Stimulated activated CD4-positive, alpha-beta T cell treated with anti-CD3 and anti-CD28 coated beads, Interleukin-2, amount 100 ng/mL, for 48 hours (primary cell): Measurements from ENCODE around the gene TUBA8.
"Not testable (repeated sequence)": the region's sequence is repeated elsewhere in the genome, so short reads cannot be mapped to it uniquely, and the experiment has no call there.

Experiments used
- DNase-seq, 2 donors: peaks; one replicate each; pipeline ENCODE4 v3.0.0-alpha.2; 2020

The TUBA8 gene

DNA sequence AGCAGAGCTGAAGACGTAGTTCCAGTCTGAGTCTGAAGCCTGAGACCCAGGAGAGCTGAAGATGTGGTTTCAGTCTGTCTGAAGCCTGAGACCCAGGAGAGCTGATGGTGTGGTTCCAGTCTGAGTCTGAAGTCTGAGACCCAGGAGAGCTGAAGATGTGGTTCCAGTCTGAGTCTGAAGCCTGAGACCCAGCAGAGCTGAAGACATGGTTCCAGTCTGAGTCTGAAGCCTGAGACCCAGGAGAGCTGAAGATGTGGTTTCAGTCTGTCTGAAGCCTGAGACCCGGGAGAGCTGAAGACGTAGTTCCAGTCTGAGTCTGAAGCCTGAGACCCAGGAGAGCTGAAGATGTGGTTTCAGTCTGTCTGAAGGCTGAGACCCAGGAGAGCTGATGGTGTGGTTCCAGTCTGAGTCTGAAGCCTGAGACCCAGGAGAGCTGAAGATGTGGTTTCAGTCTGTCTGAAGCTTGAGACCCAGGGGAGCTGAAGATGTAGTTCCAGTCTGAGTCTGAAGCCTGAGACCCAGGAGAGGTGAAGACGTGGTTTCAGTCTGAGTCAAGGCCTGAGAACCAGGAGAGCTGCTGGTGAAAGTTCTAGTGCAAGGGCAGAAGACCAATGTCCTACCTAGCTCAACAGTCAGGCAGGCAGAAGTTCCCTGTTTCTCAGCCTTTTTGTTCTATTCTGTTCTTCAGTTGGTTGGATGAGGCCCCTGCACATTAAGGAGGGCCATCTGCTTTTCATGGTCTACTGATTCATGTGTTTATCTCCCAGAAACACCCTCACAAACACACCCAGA is 3.9 kb upstream of the TUBA8 start:
- DNase-seq: peak in 1 of 2 donors; percentile 29

DNA sequence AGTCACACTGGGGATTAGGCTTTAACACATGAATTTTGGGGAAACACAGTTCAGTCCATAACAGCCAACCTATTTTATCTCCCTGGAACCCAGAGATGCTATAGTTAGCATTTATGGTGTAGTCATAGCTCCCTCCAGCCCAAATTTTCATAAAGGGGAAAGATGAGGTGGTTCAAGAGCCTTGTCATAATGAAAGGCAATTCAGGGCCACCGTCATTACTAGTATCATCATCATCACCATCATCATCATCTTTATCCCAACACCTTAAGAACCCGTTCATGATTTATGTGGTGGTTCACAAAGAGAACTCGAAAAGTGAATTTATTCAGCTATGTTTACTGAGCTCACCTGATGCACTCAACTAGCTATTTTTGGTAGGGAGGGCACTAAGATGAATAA is 2.4 kb upstream of the TUBA8 start:
- no peak for DNase-seq

DNA sequence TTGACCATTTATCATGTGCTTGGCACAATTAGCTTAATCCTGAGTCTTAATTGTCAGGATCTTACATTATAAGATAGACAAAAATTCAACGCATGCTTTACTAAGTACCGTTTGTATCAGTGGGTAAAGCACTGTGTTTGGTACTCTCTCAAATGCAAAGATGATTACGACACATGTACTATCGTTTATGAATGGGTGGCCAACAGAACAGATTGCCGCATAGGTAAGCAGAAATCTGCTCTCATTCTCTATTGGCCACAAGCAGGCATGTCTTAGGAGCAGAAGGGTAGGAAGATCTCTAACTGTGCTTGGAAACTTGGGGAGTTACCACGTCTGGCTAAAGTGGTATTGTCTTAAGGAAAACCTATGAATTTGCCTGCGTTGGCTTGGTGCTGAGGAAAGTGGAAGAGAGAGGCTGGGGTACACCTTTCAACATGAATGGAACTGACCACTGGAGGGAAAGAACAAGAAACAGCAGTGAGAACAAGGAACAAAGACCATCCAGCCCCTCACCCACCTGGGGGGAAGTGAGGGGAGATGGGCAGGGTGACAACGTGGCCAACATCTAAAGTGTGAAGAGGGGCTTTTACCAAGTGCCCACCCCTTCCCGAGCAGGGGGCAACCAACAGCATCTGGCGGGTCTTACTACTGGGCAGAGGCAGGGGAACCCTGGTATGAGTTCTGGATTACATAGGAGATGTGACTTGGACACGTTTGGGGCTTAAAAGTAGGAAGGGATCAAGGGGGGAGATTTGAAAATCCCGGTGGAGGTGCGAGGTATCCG is 1.0 kb upstream of the TUBA8 start:
- no peak for DNase-seq

DNA sequence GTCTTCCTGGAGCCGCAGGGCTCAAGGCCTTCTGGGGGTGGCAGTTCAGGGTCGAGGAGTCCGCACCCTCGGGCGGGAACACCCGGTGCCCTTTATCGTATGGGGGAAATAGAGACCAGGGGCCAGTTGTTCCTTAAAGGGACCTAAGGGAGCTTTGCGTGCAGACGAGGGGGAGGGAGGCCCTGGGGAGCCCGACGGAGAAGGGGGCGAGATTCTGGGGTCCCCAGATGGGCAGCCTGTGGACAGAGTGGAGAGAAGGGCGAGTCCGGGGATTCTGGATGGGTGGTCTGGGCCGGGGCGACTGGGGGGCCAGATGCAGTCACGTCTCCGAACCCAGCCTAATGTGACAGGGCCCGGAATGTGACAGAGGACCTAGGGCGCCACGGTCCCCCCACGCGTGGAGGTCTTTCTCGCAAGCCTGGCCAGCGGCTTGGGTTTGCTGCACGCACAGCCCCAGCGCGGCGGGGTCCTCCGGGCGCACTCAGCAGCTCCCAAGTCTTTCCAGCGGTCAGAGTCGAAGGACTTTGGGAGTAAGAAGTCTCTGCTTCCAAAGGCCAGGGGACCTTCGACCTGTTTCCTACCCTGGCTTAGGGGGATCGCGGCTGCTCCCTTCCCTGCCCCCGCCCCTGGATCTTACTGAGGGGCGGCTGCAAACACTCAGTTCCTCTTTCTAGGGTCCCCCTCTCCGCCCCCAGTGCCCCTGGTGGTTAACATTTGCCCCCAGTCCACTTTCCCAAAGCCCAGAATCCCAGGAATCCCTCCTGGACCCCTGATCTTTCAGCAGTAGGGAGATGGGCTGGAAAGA is 547 bp downstream of the TUBA8 start:
- DNase-seq: no peak

DNA sequence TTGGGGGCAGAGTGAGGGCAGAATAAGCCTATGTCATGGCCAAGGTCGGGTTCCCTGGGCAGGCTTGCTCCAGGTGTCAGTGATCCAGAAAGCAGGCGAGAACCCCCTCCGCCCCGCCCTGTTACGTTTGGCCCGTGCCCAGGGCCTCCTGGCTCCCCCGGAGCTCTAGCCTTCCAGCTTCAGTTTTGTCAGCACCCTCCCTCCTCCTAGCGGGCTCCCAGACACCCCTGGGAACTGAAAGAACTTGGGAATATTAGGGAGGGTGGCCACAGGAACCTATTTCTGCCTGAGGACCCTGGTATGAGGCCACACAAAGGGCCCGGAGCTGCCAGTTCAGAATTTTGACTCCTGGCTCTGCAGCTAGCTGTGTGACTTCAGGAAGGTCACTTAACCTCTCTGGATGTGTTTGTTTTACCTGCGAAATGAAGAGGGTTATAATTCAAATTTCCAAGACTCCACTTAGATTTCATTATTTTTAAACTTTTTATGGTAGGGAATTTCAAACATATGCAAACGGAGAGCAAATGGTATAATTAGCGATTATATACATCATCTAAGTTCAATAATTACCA is 1.2 kb downstream of the TUBA8 start:
- DNase-seq: no peak

DNA sequence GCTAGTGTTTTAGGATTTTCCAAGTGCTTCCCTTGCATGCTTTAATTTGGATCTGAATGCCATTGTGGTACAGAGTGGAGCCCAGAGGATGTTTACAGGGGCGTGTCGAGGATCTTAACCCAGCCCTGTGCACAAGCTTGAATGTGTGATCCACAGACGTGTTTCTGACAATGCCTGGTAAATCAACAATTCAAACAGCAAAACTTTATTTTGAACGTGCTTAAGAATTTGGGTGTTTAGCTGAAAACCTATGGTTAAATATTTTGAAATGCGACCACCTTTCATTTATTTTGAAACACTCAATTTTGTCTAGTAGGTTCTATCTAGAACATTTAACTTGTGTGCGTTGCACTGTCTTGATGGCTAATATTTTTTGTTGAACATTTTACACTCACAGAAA is 1.8 kb downstream of the TUBA8 start:
- no peak for DNase-seq

DNA sequence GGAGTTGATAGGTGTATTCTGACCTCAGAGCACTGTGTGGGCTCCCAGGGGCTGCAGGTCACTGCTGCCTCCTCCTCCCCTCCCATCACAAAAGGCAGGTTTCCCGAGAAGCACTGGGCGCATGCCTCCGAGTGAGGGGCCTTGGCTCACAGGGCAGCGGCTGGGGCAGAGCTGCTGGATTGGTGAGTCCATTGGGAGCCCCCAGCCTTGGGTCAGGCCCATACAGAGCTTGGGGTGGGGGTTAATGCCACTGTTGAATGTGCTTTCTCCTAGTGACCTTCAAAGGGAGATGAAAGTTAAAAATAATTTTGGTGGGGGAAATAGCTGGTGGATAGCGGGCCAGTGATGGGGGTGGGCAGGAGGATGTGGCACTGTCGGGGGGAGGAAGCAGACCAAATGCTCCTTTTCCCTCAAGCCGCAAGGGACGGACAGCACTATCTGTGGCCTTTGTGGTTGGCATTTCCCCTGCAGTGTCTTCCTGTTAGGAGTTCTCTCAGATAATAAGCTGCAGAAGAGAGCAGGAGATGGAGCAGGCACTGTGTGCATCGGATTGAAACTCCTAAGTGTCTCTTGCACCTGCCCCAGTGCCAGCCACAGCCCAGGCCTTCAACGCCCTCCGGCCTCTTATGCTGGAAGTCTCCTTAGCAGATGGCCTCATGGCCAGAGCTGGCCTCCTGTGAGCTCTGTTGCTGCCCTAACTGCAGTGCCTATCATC is 3.2 kb downstream of the TUBA8 start:
- DNase-seq: no peak

DNA sequence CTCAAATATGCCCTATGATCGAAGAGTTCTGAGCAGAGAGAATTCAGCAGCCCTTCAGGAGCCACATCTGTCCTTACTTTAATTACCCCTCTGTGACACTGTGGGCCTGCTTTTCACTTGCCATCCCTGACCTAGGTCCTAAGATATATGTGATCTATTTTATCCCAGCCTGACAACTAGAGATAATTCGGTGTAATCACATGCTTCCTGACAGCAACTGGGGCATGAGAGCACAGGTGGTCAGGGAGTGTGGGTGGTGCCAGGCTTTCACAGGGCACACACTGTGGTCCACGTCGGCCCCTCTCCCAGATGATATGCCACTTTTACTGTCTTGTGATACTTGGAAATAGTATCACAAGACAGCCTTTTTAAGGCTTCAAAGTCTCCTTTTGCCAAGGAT is 3.9 kb downstream of the TUBA8 start:
- no peak for DNase-seq

DNA sequence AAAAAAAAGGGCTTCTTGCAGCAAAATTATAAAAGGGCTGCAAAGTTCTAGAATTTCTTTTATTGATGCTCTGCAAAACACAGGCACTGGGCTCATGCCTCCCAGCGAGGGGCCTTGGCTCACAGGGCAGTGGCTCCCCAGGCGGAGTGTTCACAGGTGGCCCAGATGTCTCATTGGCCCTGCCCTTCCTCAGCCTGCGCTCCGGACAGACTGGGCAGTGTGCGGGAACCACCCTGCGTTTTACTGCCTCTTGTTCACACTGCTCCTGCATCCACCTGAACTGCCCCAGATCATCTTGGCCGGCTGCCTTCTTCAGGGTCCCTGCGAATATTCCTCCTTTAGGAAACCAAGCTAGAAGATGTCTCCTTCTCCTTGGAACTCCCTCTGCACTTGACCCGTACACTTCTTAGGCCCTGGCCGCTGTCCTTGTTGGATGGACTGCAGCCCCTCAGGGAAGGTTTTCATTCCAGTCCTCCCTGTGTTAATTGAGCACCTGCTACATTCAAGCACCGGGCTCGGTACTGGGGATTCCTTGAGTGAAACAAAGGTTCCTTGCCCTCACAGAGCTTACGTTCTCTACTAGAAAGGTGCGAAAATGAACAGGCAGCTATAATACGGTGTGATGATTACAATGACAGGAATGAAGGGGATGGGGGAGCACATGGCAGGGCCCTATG is 4.5 kb downstream of the TUBA8 start:
- no peak for DNase-seq

DNA sequence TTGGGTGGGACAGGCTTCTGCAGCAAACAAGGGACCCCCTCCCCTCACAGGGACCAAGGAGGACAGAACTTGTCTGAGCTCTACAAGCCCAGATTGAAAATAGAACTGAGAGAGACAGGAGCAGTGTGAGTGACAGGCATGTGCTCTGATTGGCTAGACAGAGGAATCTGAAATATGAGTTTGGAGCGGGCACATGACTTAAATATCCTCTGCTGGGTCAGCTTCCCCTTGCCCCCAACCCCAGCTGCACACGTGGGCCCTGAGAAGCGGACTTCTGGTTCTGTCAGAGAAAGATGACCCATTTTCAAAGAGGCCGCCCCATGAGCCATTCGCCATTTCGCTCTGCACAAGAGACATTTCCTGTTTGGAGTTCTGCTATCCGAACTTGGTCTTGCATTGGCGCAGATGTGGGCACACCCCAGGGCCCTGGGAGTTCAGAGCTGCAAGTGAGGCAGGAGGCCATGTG is 5.3 kb downstream of the TUBA8 start:
- no peak for DNase-seq

DNA sequence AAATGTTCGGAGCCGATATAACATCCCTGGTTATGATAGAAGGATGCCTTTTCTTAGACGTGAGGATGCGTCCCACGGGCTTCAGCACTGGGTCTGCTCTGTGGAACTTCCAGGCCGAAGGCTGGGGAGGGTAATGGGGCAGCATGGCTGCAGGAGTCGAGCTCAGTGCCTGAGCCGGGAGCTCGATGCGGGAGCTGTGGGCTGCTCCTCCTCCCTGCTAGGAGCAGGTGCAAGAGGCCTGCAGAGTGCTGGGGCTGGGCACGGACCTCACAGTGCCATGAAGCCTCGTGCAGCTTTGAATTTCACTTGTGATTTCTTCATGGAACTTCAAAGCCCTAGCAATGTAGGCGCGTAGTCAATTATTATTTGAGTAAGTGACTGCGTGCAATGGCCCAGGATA is 6.0 kb downstream of the TUBA8 start:
- DNase-seq: no peak

DNA sequence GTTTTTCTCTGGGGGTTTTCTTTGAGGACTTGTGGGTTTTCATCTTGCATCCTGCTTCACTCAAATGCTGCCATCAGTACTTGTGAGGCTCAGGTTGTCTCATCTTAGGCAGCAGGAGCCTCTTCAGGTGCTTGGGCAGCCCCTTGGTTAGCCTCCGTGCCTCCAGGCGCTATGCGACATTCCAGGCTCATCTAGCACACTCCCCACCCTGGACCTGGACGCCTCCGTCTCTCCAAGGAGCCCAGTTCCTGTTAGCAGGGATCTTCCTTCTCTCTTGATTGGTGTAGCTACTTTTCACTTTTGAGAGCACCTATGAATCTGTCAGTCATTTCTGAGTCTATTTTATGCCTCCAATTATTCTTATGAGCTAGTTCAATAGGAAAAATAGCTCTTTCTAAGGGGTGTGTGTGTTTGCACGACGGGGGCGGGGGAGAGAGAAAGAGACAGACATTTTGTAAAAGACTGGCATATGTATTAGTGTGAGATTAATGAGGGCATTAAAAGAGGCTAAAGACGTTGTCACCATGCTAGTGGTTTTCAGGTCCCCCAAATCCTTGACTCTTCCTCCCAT is 7.8 kb downstream of the TUBA8 start:
- no peak for DNase-seq

DNA sequence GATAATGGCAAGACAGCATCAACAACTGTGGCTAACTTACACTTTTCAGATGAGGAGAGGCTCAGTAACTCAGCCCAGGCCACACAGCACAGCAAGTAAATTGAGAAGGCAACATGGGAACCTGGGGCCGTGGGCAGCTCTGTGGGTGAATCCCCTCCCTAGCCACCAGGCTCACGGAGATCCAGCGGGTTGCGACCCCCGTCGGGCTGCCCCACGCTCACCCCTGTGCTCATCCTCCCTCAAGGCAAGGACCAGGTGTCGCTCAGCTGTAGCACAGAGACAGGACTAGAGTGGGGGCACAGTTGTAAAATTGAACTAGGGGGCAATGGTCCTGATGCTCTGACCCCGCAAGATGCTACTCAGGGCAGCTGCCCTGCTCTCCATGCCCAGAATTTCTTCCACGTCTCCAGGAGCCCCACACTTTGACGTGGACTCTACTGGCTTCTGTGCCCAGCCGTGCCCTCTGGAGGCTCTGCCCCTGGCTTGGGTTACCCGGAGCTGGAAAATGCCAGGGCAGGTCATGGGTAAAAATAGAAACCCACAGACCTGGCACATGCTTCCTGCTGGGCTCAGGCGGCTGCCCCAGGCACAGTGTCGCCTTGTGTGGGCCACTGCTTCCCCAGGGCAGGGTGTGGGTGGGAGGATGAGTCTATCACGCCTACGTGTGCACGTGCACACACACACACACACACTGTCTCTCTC is 9.0 kb downstream of the TUBA8 start:
- no peak for DNase-seq

DNA sequence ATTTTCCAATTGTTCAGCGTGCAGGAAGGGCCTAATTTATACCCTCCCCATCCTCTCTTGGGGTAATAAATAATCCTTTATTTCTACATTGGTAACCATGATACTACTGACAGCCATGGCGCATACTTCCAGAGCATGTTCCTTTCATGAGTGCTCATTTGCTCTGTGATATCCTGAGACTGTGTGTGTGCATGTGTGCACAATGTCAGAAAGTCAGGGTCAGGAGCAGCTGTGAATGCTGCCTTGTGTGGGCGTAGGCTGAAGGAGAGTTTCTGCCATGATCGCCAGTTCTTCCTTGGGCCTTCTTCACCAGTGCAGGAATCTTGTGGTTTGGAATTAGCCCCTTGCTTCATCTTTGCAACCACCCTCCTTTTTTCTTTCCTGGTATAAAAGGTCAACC is 10.2 kb downstream of the TUBA8 start:
- DNase-seq: no peak

DNA sequence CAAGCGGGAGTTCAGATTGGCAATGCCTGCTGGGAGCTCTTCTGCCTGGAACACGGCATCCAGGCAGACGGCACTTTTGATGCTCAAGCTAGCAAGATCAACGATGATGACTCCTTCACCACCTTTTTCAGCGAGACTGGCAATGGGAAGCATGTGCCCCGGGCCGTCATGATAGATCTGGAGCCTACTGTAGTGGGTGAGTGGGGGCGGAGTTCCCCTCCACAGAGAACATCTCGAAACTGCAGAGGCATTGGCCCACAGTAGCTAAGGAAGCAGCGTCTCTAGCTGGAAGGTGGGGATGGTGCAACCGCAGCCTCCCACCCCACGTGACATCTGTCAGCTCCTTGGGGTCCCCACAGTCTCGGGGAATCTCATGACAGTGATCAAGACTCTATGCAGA is 10.9 kb downstream of the TUBA8 start:
- no peak for DNase-seq

DNA sequence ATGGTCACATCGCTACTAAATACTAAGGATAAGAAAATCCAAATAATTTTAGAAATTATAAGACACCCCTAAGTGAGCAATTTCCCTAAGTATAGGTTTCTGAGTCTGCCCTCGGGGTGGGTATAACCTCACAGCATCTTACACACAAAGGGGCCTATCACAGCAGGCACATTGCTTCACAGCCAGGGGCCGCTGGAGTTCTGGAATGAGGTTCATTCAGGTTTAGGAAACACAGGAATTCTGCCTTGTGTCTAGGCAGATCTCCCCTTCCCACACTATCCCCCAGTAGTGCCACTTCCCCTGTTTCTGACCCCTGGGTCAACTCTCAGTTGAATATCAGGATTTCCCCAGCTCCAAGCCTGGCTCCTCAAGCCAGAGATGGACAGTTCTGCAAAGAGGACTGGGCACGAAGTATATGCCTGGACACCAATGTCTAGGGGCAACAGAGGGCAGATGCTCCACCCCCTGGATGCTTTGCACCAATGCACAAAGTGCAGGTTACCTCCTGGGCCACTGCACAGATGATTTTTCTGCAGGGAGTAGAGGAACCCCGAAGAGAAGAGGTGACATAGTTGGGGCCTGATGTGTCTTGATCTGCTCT is 11.4 kb downstream of the TUBA8 start:
- DNase-seq: no peak

DNA sequence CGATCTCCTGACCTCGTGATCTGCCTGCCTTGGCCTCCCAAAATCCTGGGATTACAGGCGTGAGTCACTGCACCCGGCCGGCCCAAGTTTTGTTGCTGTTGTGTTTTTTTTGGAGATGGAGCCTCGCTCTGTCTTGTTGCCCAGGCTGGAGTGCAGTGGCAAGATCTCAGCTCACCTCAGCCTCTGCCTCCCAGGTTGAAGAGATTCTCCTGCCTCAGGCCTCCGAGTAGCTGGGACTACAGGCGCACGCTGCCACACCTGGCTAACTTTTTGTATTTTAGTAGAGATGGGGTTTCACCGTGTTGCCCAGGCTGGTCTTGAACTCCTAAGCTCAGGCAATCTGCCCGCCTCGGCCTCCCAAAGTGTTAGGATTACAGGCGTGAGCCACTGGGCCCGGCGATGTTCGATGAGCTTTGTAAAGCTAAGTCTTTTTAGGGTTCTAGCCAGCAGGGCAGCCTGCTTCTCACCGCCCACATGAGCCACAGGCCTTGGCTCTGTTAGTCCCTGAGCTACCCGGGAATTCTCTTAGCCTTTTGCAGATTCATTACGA is 12.9 kb downstream of the TUBA8 start:
- DNase-seq: not testable (repeated sequence)

DNA sequence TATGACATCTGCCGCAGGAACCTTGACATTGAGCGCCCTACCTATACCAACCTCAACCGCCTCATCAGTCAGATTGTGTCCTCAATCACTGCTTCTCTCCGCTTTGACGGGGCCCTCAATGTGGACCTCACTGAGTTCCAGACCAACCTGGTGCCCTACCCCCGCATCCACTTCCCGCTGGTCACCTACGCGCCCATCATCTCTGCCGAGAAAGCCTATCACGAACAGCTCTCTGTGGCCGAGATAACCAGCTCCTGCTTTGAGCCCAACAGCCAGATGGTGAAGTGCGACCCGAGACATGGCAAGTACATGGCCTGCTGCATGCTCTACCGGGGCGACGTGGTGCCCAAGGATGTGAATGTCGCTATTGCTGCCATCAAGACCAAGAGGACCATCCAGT is 16.0 kb downstream of the TUBA8 start:
- no peak for DNase-seq

DNA sequence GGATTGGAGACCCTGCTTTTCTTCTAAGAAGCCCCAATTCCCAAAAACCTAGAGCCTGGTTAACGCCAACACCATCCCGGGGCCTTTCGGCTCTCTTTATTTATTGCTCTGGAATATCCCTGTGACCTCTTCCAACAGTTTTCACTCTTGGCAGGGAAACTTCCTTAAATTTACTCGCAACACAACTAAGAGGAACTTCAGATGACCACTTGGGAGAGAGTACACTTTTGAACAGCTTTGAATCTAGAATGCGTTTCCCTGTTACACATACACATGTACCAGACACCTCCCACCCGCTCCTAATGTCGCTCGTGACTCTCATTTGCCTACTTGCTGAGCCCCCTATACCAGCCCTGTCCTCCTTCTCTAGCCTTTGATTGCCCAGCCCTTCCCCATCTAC is 19.4 kb downstream of the TUBA8 start:
- DNase-seq: no peak
